GM18526 (cell line): ENCODE measurements around the gene FAM107B.

Source experiments
- POLR2A ChIP-seq: IDR thresholded peaks from 3 replicates; pipeline ENCODE4 v1.6.1; 2011; ENCODE audit not compliant: insufficient read length; ENCODE audit errors: extremely low read depth

The FAM107B gene

GRCh38 chr10:14692344-14693076 lies 82.2 kb downstream of the FAM107B start:
- TF ChIP-seq POLR2A: no peak

- no peak for TF ChIP-seq POLR2A
Measured at GRCh38 chr10:14691359-14691758, 83.3 kb downstream of the FAM107B start.

- TF ChIP-seq POLR2A: no peak
Measured at GRCh38 chr10:14688606-14689005, 86.1 kb downstream of the FAM107B start.

DNA sequence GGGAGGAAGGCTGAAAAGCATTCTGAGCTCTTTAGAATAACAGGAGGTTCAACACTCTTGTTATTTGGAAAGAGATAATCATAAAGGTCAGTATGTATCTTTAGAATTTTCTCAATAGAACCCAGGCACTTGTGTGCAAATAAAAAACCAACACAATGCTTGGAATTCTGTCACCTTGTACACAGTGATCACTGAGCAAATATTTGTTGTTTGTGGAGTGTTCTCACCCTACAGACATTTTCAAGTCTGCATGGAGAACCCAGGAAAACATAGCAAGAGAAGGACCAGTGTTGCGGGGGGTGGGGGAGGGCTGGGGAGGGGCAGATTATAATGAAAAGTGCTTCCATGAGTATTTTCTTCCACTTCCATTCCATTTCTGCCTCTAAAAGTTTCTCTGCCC lies 87.4 kb downstream of the FAM107B start:
- no peak for TF ChIP-seq POLR2A

DNA sequence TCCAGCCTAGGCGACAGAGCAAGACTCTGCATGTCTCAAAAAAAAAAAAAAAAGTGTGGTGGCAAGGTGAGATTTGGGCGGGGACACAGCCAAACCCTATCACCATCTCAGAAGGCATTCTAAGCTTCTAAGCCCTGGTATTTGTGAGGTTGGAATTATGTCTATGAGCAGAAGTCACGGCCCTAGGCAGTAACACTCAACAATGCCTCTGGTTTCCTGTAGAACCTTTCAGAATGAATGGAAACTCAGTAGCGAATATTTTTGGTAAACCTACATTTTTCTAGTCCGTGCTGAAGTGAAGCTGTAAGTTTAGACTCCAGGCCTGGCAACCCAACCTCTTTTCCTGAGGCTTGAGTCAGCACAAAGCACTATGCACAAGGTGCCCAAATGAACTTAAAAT lies 88.3 kb downstream of the FAM107B start:
- TF ChIP-seq POLR2A: no peak

DNA sequence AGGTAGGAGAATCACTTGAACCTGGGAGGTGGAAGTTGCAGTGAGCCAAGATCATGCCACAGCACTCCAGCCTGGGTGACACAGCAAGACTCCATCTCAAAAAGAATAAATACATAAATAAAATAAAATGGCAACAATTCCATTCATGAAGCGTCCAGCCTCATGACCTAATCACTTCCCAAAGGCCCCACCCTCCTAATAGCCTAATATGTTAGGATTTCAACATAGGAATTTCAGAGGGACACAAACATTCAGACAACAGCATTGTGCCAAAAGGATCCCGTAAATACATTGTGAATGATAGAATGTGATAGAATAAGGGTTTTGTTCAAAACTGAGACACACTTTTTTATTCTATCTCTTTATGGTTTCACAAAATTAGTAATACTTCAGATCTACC lies 90.3 kb downstream of the FAM107B start:
- TF ChIP-seq POLR2A: no peak

DNA sequence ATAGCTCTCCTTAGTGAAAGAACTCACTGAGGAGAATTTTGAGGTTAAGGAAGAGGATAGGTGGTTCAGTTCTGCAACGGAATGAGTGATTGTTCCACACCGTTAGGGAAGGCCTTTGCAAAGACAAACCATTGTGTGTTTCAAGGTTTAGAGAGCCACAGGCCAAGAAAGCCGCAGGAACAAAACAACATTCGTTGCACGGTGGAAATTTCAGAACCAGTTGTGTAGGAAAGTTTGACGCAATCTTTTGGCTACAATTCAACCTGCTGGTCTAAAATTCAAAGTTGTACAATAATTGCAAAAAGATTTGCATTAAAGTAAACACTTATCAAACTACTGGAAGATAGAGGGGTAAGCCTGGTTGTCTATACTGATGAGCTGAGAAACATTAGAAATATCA lies 91.4 kb downstream of the FAM107B start:
- no peak for TF ChIP-seq POLR2A

GRCh38 chr10:14681802-14682201 lies 92.9 kb downstream of the FAM107B start:
- no peak for TF ChIP-seq POLR2A

DNA sequence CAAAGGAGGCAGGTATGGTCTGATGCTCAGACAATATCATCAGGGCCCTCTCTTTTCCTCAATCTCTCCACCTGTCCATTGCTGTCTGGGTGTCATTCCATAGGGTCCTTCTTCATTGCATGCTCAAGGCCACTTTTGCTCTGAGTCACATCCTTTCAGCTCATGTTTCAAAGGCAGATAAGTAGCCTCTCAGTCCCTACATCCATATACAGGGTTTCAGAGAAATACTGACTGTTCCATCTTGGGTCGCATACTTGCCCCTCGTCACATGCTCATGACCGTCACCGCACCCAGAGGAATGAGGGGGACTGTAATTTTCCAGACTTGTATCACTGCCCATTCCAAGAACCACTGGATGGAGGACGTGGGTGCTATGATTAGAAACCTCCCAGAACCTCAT lies 93.4 kb downstream of the FAM107B start:
- no peak for TF ChIP-seq POLR2A

DNA sequence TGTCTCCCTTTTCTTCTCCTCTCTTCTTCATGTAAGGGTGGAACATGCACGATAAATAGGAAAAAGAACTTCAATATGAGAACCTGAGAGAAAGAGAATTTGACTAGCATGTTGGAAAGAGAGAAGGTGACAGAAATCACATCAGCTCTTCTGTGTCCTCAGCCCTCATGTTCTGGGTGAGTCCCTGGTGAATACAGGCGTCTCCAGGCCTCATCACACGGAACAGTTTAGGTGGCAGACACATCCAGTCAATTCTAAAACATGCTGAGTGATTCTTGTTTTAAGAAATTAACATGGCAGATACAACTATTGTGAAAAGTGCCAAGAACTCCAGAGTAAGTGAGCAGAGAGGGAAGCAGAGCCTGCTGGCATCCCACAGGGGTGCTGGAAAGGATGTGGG lies 96.1 kb downstream of the FAM107B start:
- TF ChIP-seq POLR2A: no peak

DNA sequence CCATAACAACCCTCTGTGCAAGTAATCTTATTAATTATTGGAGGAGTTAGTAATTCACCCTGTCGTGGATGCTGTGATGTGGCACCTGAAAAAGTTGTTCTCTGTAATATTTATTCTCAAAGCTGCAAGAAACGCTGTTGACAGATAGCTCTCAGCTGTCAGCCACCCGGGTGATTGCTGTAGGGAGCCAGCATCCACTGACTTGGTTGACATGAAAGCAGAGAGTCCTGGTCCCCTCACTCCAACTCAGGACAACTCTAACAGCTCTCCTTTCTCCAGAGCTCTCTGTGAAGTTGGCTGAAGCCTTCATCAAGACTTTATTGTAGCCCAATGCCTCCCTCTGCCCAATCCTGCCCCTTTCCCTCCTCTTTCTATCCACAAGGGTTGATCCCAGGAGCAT lies 98.0 kb downstream of the FAM107B start:
- no peak for TF ChIP-seq POLR2A

GRCh38 chr10:14674376-14675050 lies 100.2 kb downstream of the FAM107B start:
- no peak for TF ChIP-seq POLR2A

GRCh38 chr10:14673189-14673861 lies 101.4 kb downstream of the FAM107B start:
- TF ChIP-seq POLR2A: no peak

DNA sequence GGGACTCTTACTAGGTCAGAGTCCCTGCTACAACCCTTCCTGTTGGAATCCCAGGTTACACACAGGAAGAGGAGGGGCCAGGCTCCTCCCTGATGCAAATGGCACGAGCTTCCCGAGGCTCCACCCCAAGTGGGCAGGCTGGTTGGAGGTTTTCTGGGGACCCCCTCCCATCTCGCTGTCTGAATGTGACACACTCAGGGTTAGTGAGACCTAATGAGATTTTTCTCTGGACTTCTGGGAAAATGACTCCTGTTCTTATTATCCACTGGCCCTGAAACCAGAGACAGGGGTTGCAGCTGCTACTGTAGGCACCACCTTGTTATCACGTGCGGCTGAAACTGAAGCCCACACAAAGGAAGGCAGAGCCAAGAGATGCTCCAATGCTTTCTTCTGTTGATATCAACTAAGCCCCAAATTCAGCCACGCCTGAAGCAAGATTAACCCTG lies 103.3 kb downstream of the FAM107B start:
- TF ChIP-seq POLR2A: no peak

DNA sequence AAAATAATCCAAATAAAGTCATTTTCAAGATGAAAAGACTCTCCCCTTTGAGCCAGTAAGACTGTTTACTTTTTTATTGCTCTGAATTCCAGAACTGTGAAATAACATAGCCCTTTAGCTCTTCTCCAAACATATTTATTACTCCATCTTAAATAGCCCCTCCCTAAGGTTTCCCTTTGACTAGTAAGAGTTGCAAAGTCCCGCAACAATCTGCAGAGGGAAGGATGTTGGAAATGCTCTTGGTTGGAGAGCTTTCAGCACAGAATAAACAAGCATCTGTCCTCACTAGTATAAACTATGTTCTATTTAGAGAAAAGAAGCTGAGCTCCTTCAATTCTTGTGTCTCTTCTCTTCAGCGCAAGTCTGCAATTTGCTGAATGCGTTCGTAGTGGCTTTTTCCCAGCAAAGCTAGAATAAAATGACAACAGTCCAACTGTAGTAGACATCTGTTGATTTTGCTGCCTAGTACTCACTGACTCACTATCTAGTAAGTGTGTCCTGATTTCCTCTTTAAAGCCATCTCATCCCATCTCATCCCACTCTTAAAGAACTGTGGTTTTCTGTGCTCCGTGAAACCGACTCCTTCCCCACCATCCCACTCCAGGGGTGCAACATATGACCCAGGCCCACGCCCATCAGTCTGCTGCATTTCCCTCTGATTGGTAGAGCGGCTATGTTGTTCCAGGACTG lies 104.0 kb downstream of the FAM107B start:
- TF ChIP-seq POLR2A: no peak

GRCh38 chr10:14669576-14669975 lies 105.1 kb downstream of the FAM107B start:
- no peak for TF ChIP-seq POLR2A
